Measurements from ENCODE around the gene ELMO2. TPM values are rescaled to one million over a fixed set of nuclear protein-coding genes. Genes with fewer than 3 reads are reported as not detected.
A peak's percentile ranks its signal among the peaks of the same experiment; 100 is the strongest.

Gene ELMO2
- total RNA-seq, 1 donor from 2014 or later: 77.5 TPM

DNA sequence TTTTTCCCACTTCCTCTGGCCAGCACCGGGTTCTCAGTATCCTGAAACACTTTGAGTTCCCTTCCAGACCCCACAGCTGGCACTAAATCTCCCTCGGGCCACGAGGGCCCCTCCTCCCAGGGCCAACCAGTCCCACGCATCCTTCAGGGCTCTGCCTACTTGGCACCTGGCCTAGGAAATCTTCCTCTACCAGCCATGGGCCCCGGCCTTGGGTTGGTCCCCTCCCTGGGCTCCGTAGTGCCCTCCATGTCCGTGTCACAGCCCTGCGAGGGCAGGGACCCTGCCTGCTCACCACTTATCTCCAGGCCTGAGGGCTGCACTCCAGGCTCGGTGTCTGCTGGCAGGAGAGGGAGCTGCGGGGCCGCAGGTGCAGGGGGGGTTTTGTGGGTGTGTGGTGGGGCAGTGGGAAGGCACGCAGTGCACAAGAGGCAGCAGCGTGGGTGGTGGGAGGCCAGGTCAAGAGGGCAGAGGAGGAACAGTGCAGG, 49.3 kb downstream of the ELMO2 start:
- peak overlapping the region; percentile 59 to 73 for H3K27ac ChIP-seq
- no peaks in the 10 kb centered on the region for H3K27me3 ChIP-seq
- no peak overlapping the region for H3K4me3 ChIP-seq
- TF ChIP-seq, protein P1, sequence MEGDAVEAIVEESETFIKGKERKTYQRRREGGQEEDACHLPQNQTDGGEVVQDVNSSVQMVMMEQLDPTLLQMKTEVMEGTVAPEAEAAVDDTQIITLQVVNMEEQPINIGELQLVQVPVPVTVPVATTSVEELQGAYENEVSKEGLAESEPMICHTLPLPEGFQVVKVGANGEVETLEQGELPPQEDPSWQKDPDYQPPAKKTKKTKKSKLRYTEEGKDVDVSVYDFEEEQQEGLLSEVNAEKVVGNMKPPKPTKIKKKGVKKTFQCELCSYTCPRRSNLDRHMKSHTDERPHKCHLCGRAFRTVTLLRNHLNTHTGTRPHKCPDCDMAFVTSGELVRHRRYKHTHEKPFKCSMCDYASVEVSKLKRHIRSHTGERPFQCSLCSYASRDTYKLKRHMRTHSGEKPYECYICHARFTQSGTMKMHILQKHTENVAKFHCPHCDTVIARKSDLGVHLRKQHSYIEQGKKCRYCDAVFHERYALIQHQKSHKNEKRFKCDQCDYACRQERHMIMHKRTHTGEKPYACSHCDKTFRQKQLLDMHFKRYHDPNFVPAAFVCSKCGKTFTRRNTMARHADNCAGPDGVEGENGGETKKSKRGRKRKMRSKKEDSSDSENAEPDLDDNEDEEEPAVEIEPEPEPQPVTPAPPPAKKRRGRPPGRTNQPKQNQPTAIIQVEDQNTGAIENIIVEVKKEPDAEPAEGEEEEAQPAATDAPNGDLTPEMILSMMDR (IDR thresholded peaks at IDR 0.05): no peak
- peaks cover 0 to 4% of the 10 kb centered on the region in 2 donors for H3K36me3 ChIP-seq
- no peaks in the 10 kb centered on the region for H3K9me3 ChIP-seq
- peak in 1 of 2 donors; percentile 72 for DNase-seq (ENCODE audit: low spot score in 2 of 2)
- H3K4me1 ChIP-seq: peaks cover 0 to 10% of the 10 kb centered on the region in 2 donors
- intact Hi-C loops (cut with DNase I): no loop called here

DNA sequence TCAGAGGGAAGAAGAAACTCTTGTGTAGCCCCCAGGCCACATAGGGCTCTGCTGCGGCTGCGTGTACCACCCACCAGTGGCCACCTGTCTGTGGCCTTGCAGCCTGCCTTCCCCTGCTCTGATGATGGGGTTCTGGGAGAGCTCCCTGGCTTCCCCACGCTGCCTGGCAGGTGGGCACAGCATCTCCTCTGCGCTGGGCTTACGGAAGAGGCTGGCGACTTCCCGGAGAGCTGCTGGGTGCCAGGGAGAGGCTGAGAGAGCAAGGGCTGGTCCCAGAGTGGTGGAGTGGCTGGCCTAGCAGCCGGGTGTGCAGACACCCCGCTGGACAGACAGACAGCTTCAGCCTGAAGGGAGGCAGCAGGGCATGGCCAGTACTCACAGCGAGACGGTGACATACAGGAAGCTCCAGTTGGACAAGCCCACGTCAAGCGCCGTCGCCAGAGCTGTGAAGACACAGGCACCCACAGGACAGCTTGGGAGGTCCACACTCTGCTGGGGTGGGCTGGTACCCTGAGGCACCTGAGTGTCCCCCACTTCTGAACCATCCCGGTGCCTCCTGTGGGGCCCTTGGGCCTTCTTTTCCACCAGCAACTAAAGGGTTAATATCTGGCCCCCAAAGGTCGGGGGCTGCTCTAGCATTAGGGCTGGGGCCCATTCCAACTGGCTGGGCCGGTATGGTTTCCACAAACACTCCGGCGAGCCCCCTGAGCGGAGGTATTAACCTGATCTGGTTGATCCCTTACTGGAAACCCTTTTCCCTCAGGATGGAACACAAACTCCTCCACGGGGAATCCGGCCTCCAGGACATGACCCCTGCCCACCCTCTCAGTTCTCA, 50.0 kb downstream of the ELMO2 start:
- Histone ChIP-seq H3K27ac (peak overlapping the region; percentile 59 to 73), H3K9me3 (no peaks in the 10 kb centered on the region), H3K36me3 (peaks cover 5 to 8% of the 10 kb centered on the region in 2 donors), H3K4me1 (peaks cover 0 to 10% of the 10 kb centered on the region in 2 donors), H3K4me3 (no peak overlapping the region), H3K27me3 (no peaks in the 10 kb centered on the region)
- intact Hi-C loops (cut with DNase I): no loop called here
- TF ChIP-seq, protein P1 (IDR thresholded peaks at IDR 0.05): no peak
- no peak for DNase-seq (ENCODE audit: low spot score in 2 of 2)

DNA sequence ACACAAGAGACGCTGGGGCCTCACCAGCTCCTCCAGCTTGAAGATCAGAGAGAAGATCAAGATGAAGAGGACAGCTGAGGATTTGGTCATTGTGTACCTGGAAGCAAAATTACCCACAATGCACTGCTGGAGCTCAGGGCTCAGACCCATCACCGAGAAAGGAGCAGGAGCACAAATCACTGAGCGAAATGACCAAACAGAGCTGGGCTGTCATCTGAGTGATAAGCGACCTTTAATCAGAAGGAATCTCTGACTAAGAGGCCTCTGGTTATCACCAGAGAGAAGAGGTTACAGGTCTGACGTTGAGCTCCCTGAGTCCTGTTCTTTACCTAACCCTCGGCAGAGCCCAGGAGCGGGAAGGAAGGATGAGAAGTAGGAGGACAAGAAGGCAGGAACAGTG, 50.6 kb downstream of the ELMO2 start:
- Histone ChIP-seq H3K9me3 (no peaks in the 10 kb centered on the region), H3K4me1 (peaks cover 0 to 10% of the 10 kb centered on the region in 2 donors), H3K4me3 (no peak overlapping the region), H3K36me3 (peaks cover 11 to 15% of the 10 kb centered on the region in 2 donors), H3K27me3 (no peaks in the 10 kb centered on the region), H3K27ac (no peak overlapping the region)
- TF ChIP-seq, protein P1 (IDR thresholded peaks at IDR 0.05): no peak
- DNase-seq (ENCODE audit: low spot score in 2 of 2): no peak
- intact Hi-C loops (cut with DNase I): no loop called here

DNA sequence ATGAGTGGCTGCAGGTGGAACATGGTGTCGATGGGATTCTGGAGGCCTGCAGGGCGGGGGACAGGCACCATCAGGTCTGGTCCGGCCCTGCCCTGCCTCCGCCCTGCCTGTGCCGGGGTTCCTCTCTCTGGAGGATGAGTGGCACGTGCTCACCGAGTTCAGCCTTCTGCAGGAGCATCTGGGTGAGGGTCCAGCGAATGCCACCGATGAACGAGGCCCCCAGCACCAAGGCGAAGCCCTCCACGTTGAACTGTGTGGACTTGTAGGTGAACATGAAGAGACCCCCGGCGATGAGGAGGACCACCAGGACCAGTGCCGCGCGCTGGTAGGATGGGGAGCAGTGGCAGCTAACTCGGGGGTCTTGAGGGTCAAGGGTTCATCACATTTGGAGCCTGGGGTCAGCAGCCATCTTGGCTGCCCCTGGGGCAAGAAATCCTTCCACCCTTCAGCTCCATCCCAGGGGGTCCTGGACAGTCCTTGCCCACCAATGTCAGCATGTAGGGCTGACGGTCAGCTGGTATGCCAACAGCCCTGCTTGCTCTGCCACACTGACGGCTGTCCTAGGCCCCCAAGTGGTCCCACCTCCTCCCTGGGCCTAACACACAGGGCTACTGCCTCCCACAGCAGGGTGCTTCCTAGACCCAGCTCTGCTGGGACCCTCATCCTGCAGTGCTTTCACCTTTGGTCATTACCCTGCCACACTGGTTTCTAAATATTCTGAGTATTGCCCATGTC, 51.3 kb downstream of the ELMO2 start:
- no peak overlapping the region for H3K4me3 ChIP-seq
- intact Hi-C loops (cut with DNase I): no loop called here
- H3K9me3 ChIP-seq: no peaks in the 10 kb centered on the region

DNA sequence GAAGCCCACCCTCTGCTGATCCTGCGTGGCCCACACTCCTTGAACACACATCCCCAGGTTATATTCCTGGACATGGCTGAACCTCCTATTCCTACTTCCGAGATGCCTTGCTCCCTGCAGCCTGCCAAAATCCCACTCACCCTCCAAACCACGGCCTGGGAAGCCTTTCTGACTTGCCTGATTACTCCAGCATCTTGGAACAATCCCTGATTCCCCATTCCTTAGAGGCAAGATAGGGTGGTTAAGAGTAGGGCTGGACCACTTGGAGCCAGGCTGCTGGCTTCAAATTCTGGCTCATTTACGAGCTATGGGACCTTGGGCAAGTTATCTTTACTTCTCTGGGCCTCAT, 52.2 kb downstream of the ELMO2 start:
- H3K4me3 ChIP-seq: no peak overlapping the region
- H3K9me3 ChIP-seq: no peaks in the 10 kb centered on the region
- no peak for DNase-seq (ENCODE audit: low spot score in 2 of 2)
- H3K27ac ChIP-seq: no peak overlapping the region
- H3K36me3 ChIP-seq: peaks cover 11 to 27% of the 10 kb centered on the region in 2 donors
- intact Hi-C loops (cut with DNase I): no loop called here
- TF ChIP-seq, protein P1 (IDR thresholded peaks at IDR 0.05): no peak
- no peaks in the 10 kb centered on the region for H3K27me3 ChIP-seq
- peaks cover 0 to 10% of the 10 kb centered on the region in 2 donors for H3K4me1 ChIP-seq

More for the DNA sequence above, 51.3 kb downstream of the ELMO2 start:
- TF ChIP-seq, protein P1 (IDR thresholded peaks at IDR 0.05): no peak
- H3K4me1 ChIP-seq: peaks cover 0 to 10% of the 10 kb centered on the region in 2 donors
- DNase-seq (ENCODE audit: low spot score in 2 of 2): no peak
- H3K36me3 ChIP-seq: peaks cover 11 to 22% of the 10 kb centered on the region in 2 donors
- H3K27me3 ChIP-seq: no peaks in the 10 kb centered on the region
- no peak overlapping the region for H3K27ac ChIP-seq
